DND-41 (cell line): ENCODE measurements around the gene FRY.

ENCODE experiments used
- ATAC-seq: fragments of 200-7000 bp; cut with Tn5 transposase; 3 replicates; pipeline ENCODE4 v1.9.1; 2021; ENCODE audit warnings: low read depth; ENCODE audit not compliant: insufficient read depth
- DNase-seq: peaks from one replicate; pipeline ENCODE4 v3.0.0-alpha.2; 2020
- H2AFZ ChIP-seq: 2 replicates; pipeline ENCODE4 v1.6.0; 2012; ENCODE audit warnings: low read depth, low read length
- H3K27ac ChIP-seq: 2 replicates; pipeline ENCODE4 v1.5.1; 2012; ENCODE audit warnings: low read length, inconsistent platforms
- H3K27me3 ChIP-seq: fragments of 200-600 bp; sonication (generic); 2 replicates; pipeline ENCODE4 v1.6.0; 2012; ENCODE audit warnings: low read length, mild to moderate bottlenecking, inconsistent platforms; ENCODE audit not compliant: insufficient read depth, poor library complexity
- H3K36me3 ChIP-seq: 2 replicates; pipeline ENCODE4 v1.5.1; 2012; ENCODE audit warnings: low read length, inconsistent platforms; ENCODE audit not compliant: insufficient read depth
- H3K4me1 ChIP-seq: 2 replicates; pipeline ENCODE4 v1.5.1; 2012; ENCODE audit warnings: mild to moderate bottlenecking, low read length; ENCODE audit not compliant: insufficient read depth
- H3K4me2 ChIP-seq: 2 replicates; pipeline ENCODE4 v1.6.0; 2012; ENCODE audit warnings: mild to moderate bottlenecking, moderate library complexity, low read length, inconsistent platforms; ENCODE audit not compliant: insufficient read depth
- H3K4me3 ChIP-seq, 2 experiments: fragments of 200-600 bp in 1 of 2; shearing (Covaris generic) in 1 of 2; 2 replicates each; pipeline ENCODE4 v1.5.1; 2012 to 2016; ENCODE audit warnings: inconsistent platforms in 2 of 2, low read length in 2 of 2, mild to moderate bottlenecking in 2 of 2, low read depth in 1 of 2, moderate library complexity in 1 of 2
- H3K79me2 ChIP-seq: 2 replicates; pipeline ENCODE4 v1.6.0; 2012; ENCODE audit warnings: low read length, inconsistent platforms; ENCODE audit not compliant: insufficient read depth
- H3K9ac ChIP-seq: 2 replicates; pipeline ENCODE4 v1.6.0; 2012; ENCODE audit warnings: low read depth, mild to moderate bottlenecking, inconsistent platforms, low read length, moderate library complexity
- H3K9me3 ChIP-seq: 2 replicates; pipeline ENCODE4 v1.5.1; 2012; ENCODE audit warnings: low read length, moderate library complexity, mild to moderate bottlenecking, inconsistent platforms; ENCODE audit not compliant: insufficient read depth, severe bottlenecking
- H4K20me1 ChIP-seq: 2 replicates; pipeline ENCODE4 v1.6.0; 2012; ENCODE audit warnings: low read length; ENCODE audit not compliant: insufficient read depth
- CTCF ChIP-seq: IDR thresholded peaks from 2 replicates; pipeline ENCODE4 v1.5.1; 2012; ENCODE audit warnings: borderline replicate concordance, low read length, moderate library complexity, mild to moderate bottlenecking; ENCODE audit not compliant: poor library complexity, severe bottlenecking; ENCODE audit errors: extremely low read depth
- EZH2 ChIP-seq: IDR thresholded peaks from 3 replicates; pipeline ENCODE4 v1.6.1; 2012; ENCODE audit warnings: borderline replicate concordance, low read depth, mild to moderate bottlenecking, moderate library complexity, low read length, inconsistent platforms; ENCODE audit not compliant: severe bottlenecking

FRY gene

GRCh38 chr13:32037471-32037870 is 5.9 kb downstream of the FRY start:
- no peaks in the 10 kb centered on the region for H3K4me1 ChIP-seq
- no peaks in the 10 kb centered on the region for H4K20me1 ChIP-seq
- H2AFZ ChIP-seq, result no peak overlapping the region
- peaks cover 32% of the 10 kb centered on the region for H3K27me3 ChIP-seq
- no peak for TF ChIP-seq CTCF
- no peak for TF ChIP-seq EZH2
- no peak for DNase-seq
- H3K4me2 ChIP-seq, result no peak overlapping the region
- ATAC-seq, result no peak
- no peaks in the 10 kb centered on the region for H3K36me3 ChIP-seq
- H3K4me3 ChIP-seq, result no peak overlapping the region
- no peak overlapping the region for H3K9ac ChIP-seq
- H3K9me3 ChIP-seq, result no peaks in the 10 kb centered on the region
- no peaks in the 10 kb centered on the region for H3K79me2 ChIP-seq
- H3K27ac ChIP-seq, result no peak overlapping the region

- H3K27me3 ChIP-seq, result peaks cover 26% of the 10 kb centered on the region
- H3K4me3 ChIP-seq, result no peak overlapping the region
- H3K79me2 ChIP-seq, result no peaks in the 10 kb centered on the region
- no peak overlapping the region for H3K4me2 ChIP-seq
- no peaks in the 10 kb centered on the region for H4K20me1 ChIP-seq
- H3K27ac ChIP-seq, result no peak overlapping the region
- no peak for TF ChIP-seq EZH2
- TF ChIP-seq CTCF, result no peak
- DNase-seq (no peak), ATAC-seq (no peak)
- no peak overlapping the region for H2AFZ ChIP-seq
- no peak overlapping the region for H3K9ac ChIP-seq
- no peaks in the 10 kb centered on the region for H3K36me3 ChIP-seq
- H3K9me3 ChIP-seq, result no peaks in the 10 kb centered on the region
- no peaks in the 10 kb centered on the region for H3K4me1 ChIP-seq
These were observed 6.8 kb downstream of the FRY start for GRCh38 chr13:32038343-32038742.

GRCh38 chr13:32039056-32039455 is 7.5 kb downstream of the FRY start:
- no peak overlapping the region for H3K4me3 ChIP-seq
- TF ChIP-seq CTCF, result no peak
- TF ChIP-seq EZH2, result no peak

GRCh38 chr13:32039528-32039927 is 8.0 kb downstream of the FRY start:
- Histone ChIP-seq H3K79me2 (no peaks in the 10 kb centered on the region), H3K27me3 (peaks cover 19% of the 10 kb centered on the region), H3K27ac (no peak overlapping the region), H3K4me3 (no peak overlapping the region), H3K9me3 (no peaks in the 10 kb centered on the region), H3K4me1 (no peaks in the 10 kb centered on the region), H4K20me1 (no peaks in the 10 kb centered on the region), H2AFZ (no peak overlapping the region), H3K4me2 (no peak overlapping the region), H3K36me3 (no peaks in the 10 kb centered on the region), H3K9ac (no peak overlapping the region)
- no peak for ATAC-seq
- TF ChIP-seq CTCF (no peak), EZH2 (no peak)
- no peak for DNase-seq

More at GRCh38 chr13:32039056-32039455, 7.5 kb downstream of the FRY start:
- no peak for DNase-seq
- no peak for ATAC-seq
- no peaks in the 10 kb centered on the region for H3K36me3 ChIP-seq
- peaks cover 19% of the 10 kb centered on the region for H3K27me3 ChIP-seq
- no peaks in the 10 kb centered on the region for H3K79me2 ChIP-seq
- no peak overlapping the region for H3K4me2 ChIP-seq
- no peak overlapping the region for H3K27ac ChIP-seq
- H3K9me3 ChIP-seq, result no peaks in the 10 kb centered on the region
- no peak overlapping the region for H3K9ac ChIP-seq
- H3K4me1 ChIP-seq, result no peaks in the 10 kb centered on the region
- no peak overlapping the region for H2AFZ ChIP-seq
- H4K20me1 ChIP-seq, result no peaks in the 10 kb centered on the region
